ENCODE measurements around the gene DOP1A.
A peak's percentile ranks its signal among the peaks of the same experiment; 100 is the strongest.
"Not testable (repeated sequence)": the region's sequence is repeated elsewhere in the genome, so short reads cannot be mapped to it uniquely, and the experiment has no call there.

DOP1A gene

DNA sequence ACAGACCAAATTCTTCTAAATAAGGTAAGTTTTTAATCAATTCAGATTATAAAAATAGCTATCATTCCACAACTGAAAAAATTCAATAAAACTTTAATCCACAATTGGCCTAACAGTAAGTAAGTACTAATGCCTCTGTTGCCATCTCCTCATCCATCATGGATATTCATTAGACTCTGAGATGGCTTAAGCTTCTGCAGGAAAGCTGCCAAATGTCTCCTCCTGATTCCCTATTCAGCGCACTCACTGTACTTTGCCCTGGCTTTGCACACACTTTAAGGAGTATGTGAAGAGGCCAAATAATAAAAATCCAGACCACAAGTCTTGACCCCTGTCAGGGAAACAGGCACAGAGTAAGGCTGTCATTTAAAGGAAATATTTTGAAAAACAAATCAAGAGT, 102.0 kb downstream of the DOP1A start:
- no peaks in the 10 kb centered on the region for H3K9me3 ChIP-seq (ENCODE audit: control insufficient read depth in 1 of 2, low read length in 2 of 2)
- H3K27ac ChIP-seq (ENCODE audit: low read depth, low read length): no peak overlapping the region
- H3K27me3 ChIP-seq (ENCODE audit: control insufficient read depth in 1 of 2, insufficient read depth in 2 of 2, low read length in 2 of 2): no peaks in the 10 kb centered on the region
- peaks cover 40 to 90% of the 10 kb centered on the region in 2 donors for H3K36me3 ChIP-seq (ENCODE audit: control insufficient read depth in 1 of 2, insufficient read depth in 2 of 2, low read length in 2 of 2)
- no peak overlapping the region for H3K4me3 ChIP-seq (ENCODE audit: low read depth in 1 of 2, low read length in 2 of 2)
- no peaks in the 10 kb centered on the region for H3K4me1 ChIP-seq (ENCODE audit: control insufficient read depth in 1 of 2, insufficient read depth in 2 of 2, low read length in 2 of 2)
- H3K9ac ChIP-seq (ENCODE audit: low read depth in 1 of 2, low read length in 2 of 2): no peak overlapping the region

DNA sequence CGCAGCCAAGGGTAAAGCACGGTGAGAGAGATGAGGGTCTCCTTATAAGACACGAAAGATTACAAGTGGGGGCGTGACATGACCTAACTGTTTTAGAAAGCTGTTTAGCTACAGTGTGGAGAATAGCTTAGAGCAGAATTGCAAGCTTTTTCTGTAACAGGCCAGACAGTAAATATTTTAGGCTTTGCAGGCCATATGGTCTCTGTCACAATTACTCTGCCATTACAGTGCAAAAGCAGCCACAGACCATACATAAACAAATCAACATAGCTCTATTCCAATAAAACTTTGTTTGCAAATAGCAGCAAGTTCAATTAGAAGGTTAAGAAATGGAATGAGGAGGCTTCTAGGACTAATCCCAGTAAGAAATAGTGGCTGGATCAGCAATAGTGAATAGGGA, 108.8 kb downstream of the DOP1A start:
- H3K27ac ChIP-seq (ENCODE audit: low read depth, low read length): no peak overlapping the region
- H3K4me1 ChIP-seq (ENCODE audit: control insufficient read depth in 1 of 2, insufficient read depth in 2 of 2, low read length in 2 of 2): no peaks in the 10 kb centered on the region
- no peaks in the 10 kb centered on the region for H3K27me3 ChIP-seq (ENCODE audit: control insufficient read depth in 1 of 2, insufficient read depth in 2 of 2, low read length in 2 of 2)
- H3K36me3 ChIP-seq (ENCODE audit: control insufficient read depth in 1 of 2, insufficient read depth in 2 of 2, low read length in 2 of 2): peaks cover 21 to 55% of the 10 kb centered on the region in 2 donors
- no peak overlapping the region for H3K9ac ChIP-seq (ENCODE audit: low read depth in 1 of 2, low read length in 2 of 2)
- no peaks in the 10 kb centered on the region for H3K9me3 ChIP-seq (ENCODE audit: control insufficient read depth in 1 of 2, low read length in 2 of 2)
- H3K4me3 ChIP-seq (ENCODE audit: low read depth in 1 of 2, low read length in 2 of 2): no peak overlapping the region

DNA sequence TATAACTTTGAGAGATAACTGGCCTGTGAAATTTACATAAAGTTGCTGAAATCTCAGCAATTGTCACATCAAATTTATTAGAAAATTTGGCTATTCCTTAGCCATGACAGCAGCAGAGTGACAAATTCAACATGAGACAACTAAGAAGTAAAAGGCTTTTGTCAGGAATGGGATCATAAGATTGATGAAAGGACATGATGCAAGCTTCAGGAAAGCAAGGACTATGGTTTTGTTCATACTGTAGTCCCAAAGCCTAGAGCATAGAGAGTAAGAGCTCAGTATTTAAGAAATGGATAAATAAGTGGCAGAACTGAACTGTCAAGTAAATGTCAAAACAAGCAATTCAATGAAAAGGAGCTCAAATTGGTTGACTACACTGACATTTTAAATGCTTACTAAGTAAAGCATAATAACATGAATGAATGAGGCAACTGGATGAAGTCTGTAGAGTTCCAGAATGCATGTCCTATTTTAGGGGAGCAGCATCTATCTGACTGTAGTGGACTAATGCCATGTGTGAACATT, 113.0 kb downstream of the DOP1A start:
- Histone ChIP-seq H3K27me3 (ENCODE audit: control insufficient read depth in 1 of 2, insufficient read depth in 2 of 2, low read length in 2 of 2) (no peaks in the 10 kb centered on the region), H3K27ac (ENCODE audit: low read depth, low read length) (no peak overlapping the region), H3K36me3 (ENCODE audit: control insufficient read depth in 1 of 2, insufficient read depth in 2 of 2, low read length in 2 of 2) (peaks cover 22 to 49% of the 10 kb centered on the region in 2 donors), H3K4me1 (ENCODE audit: control insufficient read depth in 1 of 2, insufficient read depth in 2 of 2, low read length in 2 of 2) (no peaks in the 10 kb centered on the region), H3K9ac (ENCODE audit: low read depth in 1 of 2, low read length in 2 of 2) (no peak overlapping the region), H3K4me3 (ENCODE audit: low read depth in 1 of 2, low read length in 2 of 2) (no peak overlapping the region), H3K9me3 (ENCODE audit: control insufficient read depth in 1 of 2, low read length in 2 of 2) (no peaks in the 10 kb centered on the region)

DNA sequence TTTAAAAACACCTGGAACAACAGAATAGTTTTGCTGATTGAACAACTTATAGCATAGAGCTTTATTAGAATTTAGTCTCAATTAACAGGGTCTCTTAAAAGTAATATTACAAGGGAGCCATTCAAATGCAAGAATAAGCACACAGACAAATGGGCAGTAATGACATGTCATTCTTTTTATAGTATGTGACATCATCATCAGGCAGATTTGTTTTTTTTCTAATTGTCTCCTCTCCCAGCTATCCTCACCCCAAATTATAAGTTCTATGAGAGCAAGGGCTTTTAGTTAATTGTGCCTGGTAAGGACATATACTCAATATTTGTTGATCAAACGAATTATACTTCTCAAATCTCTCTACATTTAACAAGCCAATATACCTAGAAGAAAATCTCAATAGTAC, 114.6 kb downstream of the DOP1A start:
- no peak overlapping the region for H3K4me3 ChIP-seq (ENCODE audit: low read depth in 1 of 2, low read length in 2 of 2)
- no peak overlapping the region for H3K9ac ChIP-seq (ENCODE audit: low read depth in 1 of 2, low read length in 2 of 2)
- H3K27me3 ChIP-seq (ENCODE audit: control insufficient read depth in 1 of 2, insufficient read depth in 2 of 2, low read length in 2 of 2): no peaks in the 10 kb centered on the region
- peaks cover 26 to 53% of the 10 kb centered on the region in 2 donors for H3K36me3 ChIP-seq (ENCODE audit: control insufficient read depth in 1 of 2, insufficient read depth in 2 of 2, low read length in 2 of 2)
- H3K9me3 ChIP-seq (ENCODE audit: control insufficient read depth in 1 of 2, low read length in 2 of 2): no peaks in the 10 kb centered on the region
- H3K4me1 ChIP-seq (ENCODE audit: control insufficient read depth in 1 of 2, insufficient read depth in 2 of 2, low read length in 2 of 2): no peaks in the 10 kb centered on the region
- H3K27ac ChIP-seq (ENCODE audit: low read depth, low read length): no peak overlapping the region

DNA sequence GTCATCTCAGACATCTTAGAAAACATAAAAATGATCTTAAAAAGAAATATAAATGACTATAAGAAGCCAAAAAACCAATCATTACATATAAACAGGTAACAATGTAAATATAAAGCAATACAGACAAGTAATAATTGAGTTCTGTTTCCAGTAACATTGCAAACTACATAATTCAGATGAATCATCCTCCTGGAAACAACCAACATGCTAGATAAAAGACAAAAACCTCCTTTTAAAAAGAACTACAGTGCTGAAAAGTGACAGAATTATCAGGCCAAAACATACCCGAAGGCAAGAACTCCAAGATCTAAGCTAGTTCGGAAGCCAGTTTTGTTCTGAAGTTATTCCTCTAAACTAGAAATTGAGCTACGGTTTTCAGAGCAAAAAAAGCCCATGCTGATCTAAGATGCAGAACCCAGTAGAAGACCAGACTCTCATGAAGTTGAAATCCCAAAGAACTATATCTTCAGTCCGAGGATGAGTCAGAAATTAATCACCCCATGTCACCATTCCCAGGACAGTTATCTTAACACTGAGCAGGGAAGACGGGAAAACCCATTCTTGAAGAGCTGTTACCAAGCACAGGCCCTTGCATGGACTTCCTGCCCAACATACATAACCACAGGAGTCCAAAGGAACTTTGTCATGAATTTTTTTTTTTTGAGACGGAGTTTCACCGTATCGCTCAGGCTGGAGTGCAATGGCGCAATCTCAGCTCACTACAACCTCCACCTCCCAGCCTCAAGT, 115.8 kb downstream of the DOP1A start:
- no peak overlapping the region for H3K27ac ChIP-seq (ENCODE audit: low read depth, low read length)
- no peaks in the 10 kb centered on the region for H3K27me3 ChIP-seq (ENCODE audit: control insufficient read depth in 1 of 2, insufficient read depth in 2 of 2, low read length in 2 of 2)
- peaks cover 26 to 43% of the 10 kb centered on the region in 2 donors for H3K36me3 ChIP-seq (ENCODE audit: control insufficient read depth in 1 of 2, insufficient read depth in 2 of 2, low read length in 2 of 2)
- no peaks in the 10 kb centered on the region for H3K4me1 ChIP-seq (ENCODE audit: control insufficient read depth in 1 of 2, insufficient read depth in 2 of 2, low read length in 2 of 2)
- no peak overlapping the region for H3K9ac ChIP-seq (ENCODE audit: low read depth in 1 of 2, low read length in 2 of 2)
- no peak overlapping the region for H3K4me3 ChIP-seq (ENCODE audit: low read depth in 1 of 2, low read length in 2 of 2)
- H3K9me3 ChIP-seq (ENCODE audit: control insufficient read depth in 1 of 2, low read length in 2 of 2): no peaks in the 10 kb centered on the region

DNA sequence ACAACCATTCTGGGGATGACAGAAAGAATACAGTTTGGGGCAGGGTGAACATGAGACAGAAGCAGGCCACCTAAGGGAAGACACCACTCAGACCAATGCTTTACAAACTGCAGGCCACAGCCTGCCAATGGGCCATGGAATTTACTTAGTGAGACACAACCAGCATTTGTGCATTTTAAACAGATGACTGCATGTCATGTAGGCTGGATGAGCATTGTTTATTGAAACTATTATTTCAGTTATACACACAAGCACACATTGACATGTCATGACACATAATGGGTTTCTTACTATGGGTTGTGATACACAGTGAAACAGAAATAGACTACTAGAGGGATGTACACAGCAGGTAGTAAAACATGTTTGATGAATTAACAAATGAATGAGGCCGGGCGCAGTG, 117.6 kb downstream of the DOP1A start:
- Histone ChIP-seq H3K27me3 (ENCODE audit: control insufficient read depth in 1 of 2, insufficient read depth in 2 of 2, low read length in 2 of 2) (no peaks in the 10 kb centered on the region), H3K27ac (ENCODE audit: low read depth, low read length) (no peak overlapping the region), H3K4me1 (ENCODE audit: control insufficient read depth in 1 of 2, insufficient read depth in 2 of 2, low read length in 2 of 2) (no peaks in the 10 kb centered on the region), H3K9ac (ENCODE audit: low read depth in 1 of 2, low read length in 2 of 2) (no peak overlapping the region), H3K4me3 (ENCODE audit: low read depth in 1 of 2, low read length in 2 of 2) (no peak overlapping the region), H3K9me3 (ENCODE audit: control insufficient read depth in 1 of 2, low read length in 2 of 2) (no peaks in the 10 kb centered on the region), H3K36me3 (ENCODE audit: control insufficient read depth in 1 of 2, insufficient read depth in 2 of 2, low read length in 2 of 2) (peaks cover 30 to 46% of the 10 kb centered on the region in 2 donors)

DNA sequence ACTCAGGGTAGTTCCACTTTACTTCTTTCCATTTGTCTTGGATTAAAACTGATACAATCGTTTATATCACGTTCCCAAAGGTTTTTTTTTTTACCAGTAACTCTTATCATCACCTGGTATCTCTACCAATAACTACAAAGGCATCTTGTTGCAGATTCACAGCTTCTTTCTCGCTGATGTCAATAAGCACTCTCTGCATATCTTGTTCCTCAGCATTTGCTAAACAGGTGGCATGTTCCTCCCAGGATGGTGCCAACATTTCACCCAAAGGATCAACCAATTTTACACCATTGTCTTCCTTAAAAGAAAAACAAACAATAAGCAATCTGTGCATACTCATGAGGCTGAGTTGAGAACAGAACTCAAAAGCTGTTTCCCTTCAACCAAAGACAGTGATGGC, 121.0 kb downstream of the DOP1A start:
- Histone ChIP-seq H3K27ac (ENCODE audit: low read depth, low read length) (no peak overlapping the region), H3K9me3 (ENCODE audit: control insufficient read depth in 1 of 2, low read length in 2 of 2) (no peaks in the 10 kb centered on the region), H3K4me1 (ENCODE audit: control insufficient read depth in 1 of 2, insufficient read depth in 2 of 2, low read length in 2 of 2) (peaks cover 14 to 15% of the 10 kb centered on the region in 2 donors), H3K36me3 (ENCODE audit: control insufficient read depth in 1 of 2, insufficient read depth in 2 of 2, low read length in 2 of 2) (peaks cover 16 to 27% of the 10 kb centered on the region in 2 donors), H3K27me3 (ENCODE audit: control insufficient read depth in 1 of 2, insufficient read depth in 2 of 2, low read length in 2 of 2) (no peaks in the 10 kb centered on the region), H3K9ac (ENCODE audit: low read depth in 1 of 2, low read length in 2 of 2) (no peak overlapping the region), H3K4me3 (ENCODE audit: low read depth in 1 of 2, low read length in 2 of 2) (no peak overlapping the region)

DNA sequence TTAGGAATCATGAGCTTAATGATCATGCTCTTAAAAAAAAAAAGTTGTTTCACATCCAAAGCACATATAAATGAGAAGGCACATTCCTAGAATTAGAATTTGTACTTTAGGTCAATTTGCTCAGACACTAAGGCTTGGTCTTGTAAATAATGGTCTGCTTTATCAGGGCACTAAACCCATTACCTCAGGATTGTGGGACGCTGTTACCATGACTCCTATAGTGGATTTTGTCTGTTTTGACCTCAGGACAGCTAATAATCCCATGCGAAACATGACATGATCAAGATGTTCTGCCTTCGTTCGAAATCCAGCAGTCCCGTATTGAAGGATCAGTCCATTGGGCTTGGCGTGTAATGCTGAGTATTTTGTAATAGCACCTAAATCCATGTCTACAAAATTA, 123.2 kb downstream of the DOP1A start:
- Histone ChIP-seq H3K9me3 (ENCODE audit: control insufficient read depth in 1 of 2, low read length in 2 of 2) (no peaks in the 10 kb centered on the region), H3K36me3 (ENCODE audit: control insufficient read depth in 1 of 2, insufficient read depth in 2 of 2, low read length in 2 of 2) (peaks cover 8 to 19% of the 10 kb centered on the region in 2 donors), H3K4me1 (ENCODE audit: control insufficient read depth in 1 of 2, insufficient read depth in 2 of 2, low read length in 2 of 2) (peaks cover 19 to 20% of the 10 kb centered on the region in 2 donors), H3K4me3 (ENCODE audit: low read depth in 1 of 2, low read length in 2 of 2) (peak overlapping the region in 1 of 2 donors; percentile 7), H3K9ac (ENCODE audit: low read depth in 1 of 2, low read length in 2 of 2) (no peak overlapping the region), H3K27ac (ENCODE audit: low read depth, low read length) (no peak overlapping the region), H3K27me3 (ENCODE audit: control insufficient read depth in 1 of 2, insufficient read depth in 2 of 2, low read length in 2 of 2) (no peaks in the 10 kb centered on the region)

DNA sequence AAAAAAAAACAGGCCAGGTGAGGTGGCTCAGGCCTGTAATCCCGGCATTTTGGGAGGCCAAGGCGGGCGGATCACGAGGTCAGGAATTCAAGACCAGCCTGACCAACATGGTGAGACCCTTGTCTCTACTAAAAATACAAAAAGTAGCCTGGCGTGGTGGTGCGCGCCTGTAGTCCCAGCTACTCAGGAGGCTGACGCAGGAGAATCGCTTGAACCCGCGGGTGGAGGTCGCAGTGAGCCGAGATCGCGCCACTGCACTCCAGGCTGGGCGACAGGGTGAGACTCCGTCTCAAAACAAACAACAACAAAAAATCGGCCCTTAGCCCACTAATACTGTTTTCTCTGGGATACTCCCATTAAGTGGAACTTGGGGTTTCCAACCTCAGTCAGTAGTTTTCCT, 124.5 kb downstream of the DOP1A start:
- Histone ChIP-seq H3K4me3 (ENCODE audit: low read depth in 1 of 2, low read length in 2 of 2) (peak overlapping the region; percentile 91 to 95), H3K36me3 (ENCODE audit: control insufficient read depth in 1 of 2, insufficient read depth in 2 of 2, low read length in 2 of 2) (peaks cover 5 to 12% of the 10 kb centered on the region in 2 donors), H3K9ac (ENCODE audit: low read depth in 1 of 2, low read length in 2 of 2) (peak overlapping the region; percentile 86 to 93), H3K4me1 (ENCODE audit: control insufficient read depth in 1 of 2, insufficient read depth in 2 of 2, low read length in 2 of 2) (peaks cover 19 to 20% of the 10 kb centered on the region in 2 donors)
- H3K9me3 ChIP-seq (ENCODE audit: control insufficient read depth in 1 of 2, low read length in 2 of 2); H3K27ac ChIP-seq (ENCODE audit: low read depth, low read length); H3K27me3 ChIP-seq (ENCODE audit: control insufficient read depth in 1 of 2, insufficient read depth in 2 of 2, low read length in 2 of 2): not testable (repeated sequence)

DNA sequence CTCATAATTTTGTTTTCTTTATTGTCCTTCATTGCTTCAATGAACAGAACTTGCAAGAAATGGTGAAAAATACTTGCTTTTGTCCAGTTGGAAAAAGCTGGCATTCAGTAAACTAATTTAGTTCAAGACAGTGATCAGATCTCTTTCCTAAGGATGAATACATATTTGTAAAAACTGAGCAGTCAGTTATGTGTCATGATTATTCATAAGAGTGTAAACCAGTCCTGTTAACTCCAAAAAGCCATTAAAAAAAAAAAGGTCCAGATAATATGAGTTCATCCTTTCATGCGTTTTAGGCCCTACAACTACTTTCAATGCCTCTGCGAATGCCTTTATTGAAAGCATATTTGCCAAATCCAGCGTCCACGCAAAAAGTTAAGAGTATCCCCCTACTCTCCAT, 125.0 kb downstream of the DOP1A start:
- H3K27ac ChIP-seq (ENCODE audit: low read depth, low read length): peak overlapping the region; percentile 61

More for the DNA sequence above, 125.0 kb downstream of the DOP1A start:
- peaks cover 19 to 20% of the 10 kb centered on the region in 2 donors for H3K4me1 ChIP-seq (ENCODE audit: control insufficient read depth in 1 of 2, insufficient read depth in 2 of 2, low read length in 2 of 2)
- no peaks in the 10 kb centered on the region for H3K9me3 ChIP-seq (ENCODE audit: control insufficient read depth in 1 of 2, low read length in 2 of 2)
- no peaks in the 10 kb centered on the region for H3K27me3 ChIP-seq (ENCODE audit: control insufficient read depth in 1 of 2, insufficient read depth in 2 of 2, low read length in 2 of 2)
- H3K9ac ChIP-seq (ENCODE audit: low read depth in 1 of 2, low read length in 2 of 2): peak overlapping the region; percentile 86 to 93
- peaks cover 7 to 12% of the 10 kb centered on the region in 2 donors for H3K36me3 ChIP-seq (ENCODE audit: control insufficient read depth in 1 of 2, insufficient read depth in 2 of 2, low read length in 2 of 2)
- peak overlapping the region; percentile 91 to 95 for H3K4me3 ChIP-seq (ENCODE audit: low read depth in 1 of 2, low read length in 2 of 2)

Data from duodenal mucosa (tissue), 2 donors.